Thyroid gland (tissue), 4 donors: Measurements from ENCODE around the gene FAM171A1. TPM values are rescaled to one million over a fixed set of nuclear protein-coding genes. Genes with fewer than 3 reads are reported as not detected.
"Not testable (repeated sequence)": the region's sequence is repeated elsewhere in the genome, so short reads cannot be mapped to it uniquely, and the experiment has no call there.

Experiments
- DNase-seq, 2 donors: peaks; one replicate each; pipeline ENCODE4 v3.0.0-alpha.2; 2019
- H3K27ac ChIP-seq, 3 donors: fragments of 200-600 bp; sonication (generic); 1 replicate in 2 of 3; 2 replicates in 1 of 3; pipeline ENCODE4 v1.5.1; 2016 to 2019; ENCODE audit warnings: mild to moderate bottlenecking in 1 of 3, moderate library complexity in 1 of 3
- H3K27me3 ChIP-seq: fragments of 200-600 bp; sonication (generic); one replicate; pipeline ENCODE4 v1.5.1; 2019
- H3K36me3 ChIP-seq, 2 donors: fragments of 200-600 bp; sonication (generic); one replicate each; pipeline ENCODE4 v1.5.1; 2016 to 2019
- H3K4me1 ChIP-seq, 2 donors: fragments of 200-600 bp; sonication (generic); one replicate each; pipeline ENCODE4 v1.5.1; 2017 to 2019
- H3K4me3 ChIP-seq, 3 donors: fragments of 200-600 bp; sonication (generic); replicated peaks in 1 of 3; 1 replicate in 2 of 3; 2 replicates in 1 of 3; pipeline ENCODE4 v1.5.1; 2016; ENCODE audit warnings: mild to moderate bottlenecking in 1 of 3
- H3K9me3 ChIP-seq: fragments of 200-600 bp; sonication (generic); one replicate; pipeline ENCODE4 v1.5.1; 2017
- POLR2A ChIP-seq, 2 donors: fragments of 450-650 bp; IDR thresholded peaks; one replicate each; pipeline ENCODE4 v1.6.1; 2017; ENCODE audit warnings: antibody characterized with exemption in 2 of 2, mild to moderate bottlenecking in 2 of 2, moderate library complexity in 1 of 2
- WGBS, 2 donors: methylation state at CpG; one replicate each; pipeline ENCODE4 v1.1.5; 2017; 5-methylcytosine and 5-hydroxymethylcytosine counted together
- intact Hi-C: fragments of 100-400 bp; cut with DNase I; formaldehyde crosslinking; loops from one replicate; pipeline ENCODE4 v1.15.1; 2023
- total RNA-seq, 4 donors: library from RNA; depleted of rRNA; stranded (reverse); fragments of >200 nt; gene quantifications; one replicate each; pipeline ENCODE4 v1.2.3, GENCODE V29; 2016
- TF ChIP-seq, protein P1 (sequence below), 6 experiments: fragments of 200-600 bp in 3 of 6; fragments of 450-650 bp in 3 of 6; sonication (generic) in 3 of 6; IDR thresholded peaks; one replicate each; pipeline ENCODE4 v1.5.1; 2016 to 2019; ENCODE audit warnings: antibody characterized with exemption in 6 of 6, mild to moderate bottlenecking in 2 of 6, inconsistent platforms in 1 of 6, moderate library complexity in 1 of 6

The FAM171A1 gene
- total RNA-seq, 4 donors from 2014 or later = 10.2 to 14.9 (median 13.3) TPM

DNA sequence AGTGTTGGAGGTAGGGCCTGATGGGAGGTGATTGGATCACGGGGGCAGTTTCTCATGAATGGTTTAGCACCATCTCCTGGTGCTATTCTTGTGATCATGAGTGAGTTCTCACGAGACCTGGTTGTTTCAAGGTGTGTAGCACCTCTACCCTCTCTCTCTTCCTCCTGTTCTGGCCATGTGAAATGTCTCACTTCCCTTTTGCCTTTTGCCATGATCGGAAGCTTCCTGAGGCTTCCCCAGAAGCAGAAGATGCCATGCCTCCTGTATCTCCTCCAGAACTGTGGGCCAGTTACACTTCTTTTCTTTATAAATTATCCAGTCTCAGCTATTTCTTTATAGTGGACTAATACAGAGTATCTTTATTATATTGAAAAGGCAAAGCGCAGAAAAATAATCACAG, 90.1 kb downstream of the FAM171A1 start:
- no peak overlapping the region for H3K27ac ChIP-seq
- no peak for TF ChIP-seq POLR2A (IDR thresholded peaks at IDR 0.05)
- TF ChIP-seq, protein P1, sequence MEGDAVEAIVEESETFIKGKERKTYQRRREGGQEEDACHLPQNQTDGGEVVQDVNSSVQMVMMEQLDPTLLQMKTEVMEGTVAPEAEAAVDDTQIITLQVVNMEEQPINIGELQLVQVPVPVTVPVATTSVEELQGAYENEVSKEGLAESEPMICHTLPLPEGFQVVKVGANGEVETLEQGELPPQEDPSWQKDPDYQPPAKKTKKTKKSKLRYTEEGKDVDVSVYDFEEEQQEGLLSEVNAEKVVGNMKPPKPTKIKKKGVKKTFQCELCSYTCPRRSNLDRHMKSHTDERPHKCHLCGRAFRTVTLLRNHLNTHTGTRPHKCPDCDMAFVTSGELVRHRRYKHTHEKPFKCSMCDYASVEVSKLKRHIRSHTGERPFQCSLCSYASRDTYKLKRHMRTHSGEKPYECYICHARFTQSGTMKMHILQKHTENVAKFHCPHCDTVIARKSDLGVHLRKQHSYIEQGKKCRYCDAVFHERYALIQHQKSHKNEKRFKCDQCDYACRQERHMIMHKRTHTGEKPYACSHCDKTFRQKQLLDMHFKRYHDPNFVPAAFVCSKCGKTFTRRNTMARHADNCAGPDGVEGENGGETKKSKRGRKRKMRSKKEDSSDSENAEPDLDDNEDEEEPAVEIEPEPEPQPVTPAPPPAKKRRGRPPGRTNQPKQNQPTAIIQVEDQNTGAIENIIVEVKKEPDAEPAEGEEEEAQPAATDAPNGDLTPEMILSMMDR (IDR thresholded peaks at IDR 0.05) = no peak
- 63 to 73% methylated on average over 4 of the region's 4 CpGs for WGBS, 2 donors
- H3K4me1 ChIP-seq = no peaks in the 10 kb centered on the region
- intact Hi-C loops = no loop called here
- H3K9me3 ChIP-seq = no peaks in the 10 kb centered on the region
- no peak overlapping the region for H3K4me3 ChIP-seq
- peaks cover 0 to 3% of the 10 kb centered on the region in 2 donors for H3K36me3 ChIP-seq
- no peaks in the 10 kb centered on the region for H3K27me3 ChIP-seq
- DNase-seq = no peak

DNA sequence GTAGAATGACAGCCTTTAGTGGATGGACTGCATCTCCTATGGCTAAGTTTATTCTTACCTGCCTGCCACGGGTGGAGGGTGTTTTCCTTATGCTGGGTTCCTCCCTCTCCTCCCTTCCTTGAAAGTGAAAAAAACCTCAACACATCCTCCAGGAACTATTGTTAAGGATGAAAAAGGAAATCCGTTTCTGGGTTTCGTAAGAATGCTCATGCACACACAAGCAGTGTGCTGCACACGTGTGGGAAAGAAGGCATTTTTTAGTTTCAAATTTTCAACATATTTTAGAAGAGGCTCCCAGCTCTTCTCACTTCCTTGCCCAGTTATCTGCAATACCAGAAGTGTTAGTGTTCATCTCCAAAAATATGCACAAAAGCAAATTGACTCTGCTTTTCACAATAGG, 90.6 kb downstream of the FAM171A1 start:
- peaks cover 0 to 3% of the 10 kb centered on the region in 2 donors for H3K36me3 ChIP-seq
- intact Hi-C loops = no loop called here
- 69 to 87% methylated on average over 4 of the region's 4 CpGs for WGBS, 2 donors

DNA sequence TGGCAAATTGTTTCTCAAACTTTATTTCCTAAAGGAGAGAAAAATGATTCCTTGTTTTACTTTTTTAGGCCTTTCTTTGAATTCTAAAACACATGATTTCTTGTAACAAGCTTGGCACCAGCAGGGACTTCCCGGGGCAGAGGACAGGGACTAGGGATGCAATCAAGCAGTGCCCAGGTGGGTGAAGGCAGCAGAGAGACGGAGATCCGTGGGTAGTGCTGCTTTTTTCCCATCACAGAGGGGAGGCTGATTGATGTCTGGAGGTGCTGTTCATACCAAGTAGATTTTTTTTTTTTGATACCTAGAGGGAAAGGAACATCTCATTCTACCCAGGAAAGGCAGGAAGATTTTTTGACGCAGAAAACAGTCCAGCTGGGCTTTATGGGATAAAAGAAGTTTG, 91.9 kb downstream of the FAM171A1 start:
- TF ChIP-seq, protein P1 (IDR thresholded peaks at IDR 0.05) = no peak
- TF ChIP-seq POLR2A (IDR thresholded peaks at IDR 0.05) = no peak
- H3K36me3 ChIP-seq = peaks cover 0 to 3% of the 10 kb centered on the region in 2 donors
- no peak overlapping the region for H3K27ac ChIP-seq
- no peak overlapping the region for H3K4me3 ChIP-seq
- intact Hi-C loops = no loop called here
- no peak for DNase-seq
- 97 to 98% methylated on average over 4 of the region's 4 CpGs for WGBS, 2 donors
- H3K4me1 ChIP-seq = no peaks in the 10 kb centered on the region
- H3K9me3 ChIP-seq = no peaks in the 10 kb centered on the region
- no peaks in the 10 kb centered on the region for H3K27me3 ChIP-seq

More for the DNA sequence above, 90.6 kb downstream of the FAM171A1 start:
- Histone ChIP-seq H3K27me3 (no peaks in the 10 kb centered on the region), H3K9me3 (no peaks in the 10 kb centered on the region), H3K4me3 (no peak overlapping the region), H3K4me1 (no peaks in the 10 kb centered on the region), H3K27ac (no peak overlapping the region)
- DNase-seq = no peak
- no peak for TF ChIP-seq POLR2A (IDR thresholded peaks at IDR 0.05)
- TF ChIP-seq, protein P1 (IDR thresholded peaks at IDR 0.05) = no peak

DNA sequence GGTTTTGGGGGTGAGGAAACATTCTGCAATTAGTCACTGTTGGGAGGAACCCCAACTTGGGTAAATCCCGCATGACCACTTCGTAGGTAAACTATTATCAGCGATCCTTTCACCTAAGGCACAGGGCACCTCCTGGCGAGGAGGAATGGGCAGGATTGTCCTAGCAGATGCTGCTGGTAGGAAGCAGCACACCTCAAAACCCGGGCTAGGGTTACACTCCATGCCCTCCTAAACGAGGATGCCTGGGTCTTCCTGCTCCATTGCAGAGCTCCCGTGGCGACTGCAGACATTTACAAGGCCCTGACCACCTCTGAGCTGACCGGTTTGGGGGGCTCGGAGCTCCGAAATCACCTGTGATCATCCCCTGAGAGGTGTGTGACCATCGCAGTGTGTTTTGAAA, 92.3 kb downstream of the FAM171A1 start:
- peaks cover 0 to 3% of the 10 kb centered on the region in 2 donors for H3K36me3 ChIP-seq
- TF ChIP-seq, protein P1 (IDR thresholded peaks at IDR 0.05) = no peak
- TF ChIP-seq POLR2A (IDR thresholded peaks at IDR 0.05) = no peak
- DNase-seq = no peak
- H3K4me1 ChIP-seq = no peaks in the 10 kb centered on the region
- no peak overlapping the region for H3K27ac ChIP-seq
- WGBS, 2 donors = 97% methylated on average over 12 of the region's 12 CpGs
- no peaks in the 10 kb centered on the region for H3K27me3 ChIP-seq
- no peak overlapping the region for H3K4me3 ChIP-seq
- intact Hi-C loops = no loop called here
- H3K9me3 ChIP-seq = no peaks in the 10 kb centered on the region

DNA sequence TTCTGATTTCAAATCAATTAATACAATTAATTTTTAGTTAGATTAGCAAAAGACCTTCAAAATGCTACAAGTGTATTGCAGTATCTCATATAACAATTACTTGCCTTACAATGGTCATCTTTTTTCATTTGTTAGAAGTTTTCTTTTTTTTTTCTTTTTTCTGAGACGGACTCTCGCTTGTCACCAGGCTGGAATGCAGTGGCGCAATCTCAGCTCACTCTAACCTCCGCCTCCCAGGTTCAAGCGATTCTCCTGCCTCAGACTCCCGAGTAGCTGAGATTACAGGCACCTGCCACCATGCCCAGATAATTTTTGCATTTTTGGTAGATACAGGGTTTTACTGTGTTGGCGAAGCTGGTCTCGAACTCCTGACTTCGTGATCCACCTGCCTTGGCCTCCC, 95.0 kb downstream of the FAM171A1 start:
- H3K27me3 ChIP-seq, DNase-seq, intact Hi-C loops, H3K9me3 ChIP-seq, H3K4me1 ChIP-seq, H3K27ac ChIP-seq, H3K36me3 ChIP-seq, H3K4me3 ChIP-seq: not testable (repeated sequence)
- WGBS, 2 donors = 94 to 97% methylated on average over 9 of the region's 9 CpGs

GRCh38 chr10:15269838-15270237, 101.3 kb downstream of the FAM171A1 start:
- H3K27me3 ChIP-seq, DNase-seq, intact Hi-C loops, H3K27ac ChIP-seq, H3K4me3 ChIP-seq, H3K4me1 ChIP-seq, H3K36me3 ChIP-seq, H3K9me3 ChIP-seq: not testable (repeated sequence)
- WGBS, 2 donors = 91 to 98% methylated on average over 12 of the region's 12 CpGs
